ENCODE data around the gene PCDH15. TPM values are rescaled to one million over a fixed set of nuclear protein-coding genes. Genes with fewer than 3 reads are reported as not detected.

The PCDH15 gene
- total RNA-seq, 1 donor from 2014 or later: 0.64 TPM

DNA sequence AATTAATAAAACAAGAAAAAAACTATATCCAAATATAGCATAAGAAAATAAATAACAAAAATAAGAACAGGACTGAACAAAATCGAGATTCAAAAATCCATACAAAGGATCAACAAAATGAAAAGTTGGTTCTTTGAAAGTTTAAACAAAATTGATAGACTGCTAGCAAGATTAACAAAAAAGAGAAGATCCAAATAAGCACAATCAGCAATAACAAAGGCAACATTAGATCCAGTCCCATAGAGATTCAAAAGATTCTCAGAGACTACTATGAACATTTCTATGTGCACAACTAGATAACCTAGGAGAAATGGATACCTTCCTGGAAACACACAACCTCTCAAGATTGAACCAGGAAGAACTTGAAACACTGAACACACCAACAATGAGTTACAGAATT, 534.6 kb downstream of the PCDH15 start:
- Mint-ChIP-seq H3K9me3 (ENCODE audit: unreplicated experiment) (no peaks in the 10 kb centered on the region), H3K27me3 (ENCODE audit: unreplicated experiment) (no peaks in the 10 kb centered on the region), H3K4me1 (ENCODE audit: low read depth, unreplicated experiment) (no peaks in the 10 kb centered on the region), H3K27ac (ENCODE audit: unreplicated experiment) (no peak overlapping the region), H3K36me3 (ENCODE audit: unreplicated experiment) (no peaks in the 10 kb centered on the region), H3K4me3 (ENCODE audit: unreplicated experiment) (no peak overlapping the region)
- DNase-seq: no peak
- TF ChIP-seq, protein P1, sequence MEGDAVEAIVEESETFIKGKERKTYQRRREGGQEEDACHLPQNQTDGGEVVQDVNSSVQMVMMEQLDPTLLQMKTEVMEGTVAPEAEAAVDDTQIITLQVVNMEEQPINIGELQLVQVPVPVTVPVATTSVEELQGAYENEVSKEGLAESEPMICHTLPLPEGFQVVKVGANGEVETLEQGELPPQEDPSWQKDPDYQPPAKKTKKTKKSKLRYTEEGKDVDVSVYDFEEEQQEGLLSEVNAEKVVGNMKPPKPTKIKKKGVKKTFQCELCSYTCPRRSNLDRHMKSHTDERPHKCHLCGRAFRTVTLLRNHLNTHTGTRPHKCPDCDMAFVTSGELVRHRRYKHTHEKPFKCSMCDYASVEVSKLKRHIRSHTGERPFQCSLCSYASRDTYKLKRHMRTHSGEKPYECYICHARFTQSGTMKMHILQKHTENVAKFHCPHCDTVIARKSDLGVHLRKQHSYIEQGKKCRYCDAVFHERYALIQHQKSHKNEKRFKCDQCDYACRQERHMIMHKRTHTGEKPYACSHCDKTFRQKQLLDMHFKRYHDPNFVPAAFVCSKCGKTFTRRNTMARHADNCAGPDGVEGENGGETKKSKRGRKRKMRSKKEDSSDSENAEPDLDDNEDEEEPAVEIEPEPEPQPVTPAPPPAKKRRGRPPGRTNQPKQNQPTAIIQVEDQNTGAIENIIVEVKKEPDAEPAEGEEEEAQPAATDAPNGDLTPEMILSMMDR (IDR thresholded peaks at IDR 0.05; ENCODE audit: partially characterized antibody, unreplicated experiment): no peak

DNA sequence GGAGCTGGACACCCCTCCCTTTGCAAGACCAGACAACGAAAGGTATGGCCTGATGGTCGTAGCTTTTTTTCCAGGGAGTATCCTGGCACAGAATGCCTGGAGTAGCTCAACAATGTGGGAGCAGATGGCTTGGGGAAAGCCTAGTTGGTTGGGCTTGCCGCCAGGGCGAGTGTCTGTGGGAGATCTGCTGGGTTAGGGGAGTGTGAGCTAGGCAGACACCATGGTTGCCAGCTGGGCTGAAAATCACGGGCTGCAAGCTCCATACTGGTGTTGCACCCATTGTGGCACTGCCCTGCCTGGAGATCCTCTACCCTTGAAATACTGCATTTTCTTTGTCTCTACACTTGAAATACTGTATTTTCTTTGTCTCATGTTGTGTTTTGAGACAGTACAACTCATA, 538.3 kb downstream of the PCDH15 start:
- Mint-ChIP-seq H3K27me3 (ENCODE audit: unreplicated experiment) (no peaks in the 10 kb centered on the region), H3K36me3 (ENCODE audit: unreplicated experiment) (no peaks in the 10 kb centered on the region), H3K27ac (ENCODE audit: unreplicated experiment) (no peak overlapping the region), H3K9me3 (ENCODE audit: unreplicated experiment) (no peaks in the 10 kb centered on the region), H3K4me3 (ENCODE audit: unreplicated experiment) (no peak overlapping the region), H3K4me1 (ENCODE audit: low read depth, unreplicated experiment) (no peaks in the 10 kb centered on the region)
- no peak for DNase-seq
- TF ChIP-seq, protein P1 (IDR thresholded peaks at IDR 0.05; ENCODE audit: partially characterized antibody, unreplicated experiment): no peak

DNA sequence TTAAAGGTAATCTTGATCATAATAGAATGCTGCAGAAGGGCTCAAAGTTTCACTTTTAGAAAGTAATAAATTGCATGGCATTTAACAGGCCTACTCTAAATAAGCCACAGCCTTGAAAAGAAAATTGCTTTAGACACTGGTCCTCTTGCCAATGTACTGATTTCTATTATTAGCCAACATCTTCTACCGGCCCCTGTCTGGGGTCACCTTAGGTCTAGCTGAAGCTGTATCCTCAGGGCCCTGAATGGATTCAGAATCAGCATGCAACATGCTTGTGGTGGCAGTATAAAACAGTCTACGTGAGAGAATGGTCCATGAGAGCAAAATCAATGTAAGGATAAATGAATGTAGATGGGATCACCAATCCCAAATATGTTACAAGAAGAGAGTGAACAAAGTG, 541.9 kb downstream of the PCDH15 start:
- Mint-ChIP-seq H3K27ac (ENCODE audit: unreplicated experiment) (no peak overlapping the region), H3K9me3 (ENCODE audit: unreplicated experiment) (no peaks in the 10 kb centered on the region), H3K36me3 (ENCODE audit: unreplicated experiment) (no peaks in the 10 kb centered on the region), H3K4me3 (ENCODE audit: unreplicated experiment) (no peak overlapping the region), H3K4me1 (ENCODE audit: low read depth, unreplicated experiment) (no peaks in the 10 kb centered on the region), H3K27me3 (ENCODE audit: unreplicated experiment) (no peaks in the 10 kb centered on the region)
- no peak for DNase-seq
- TF ChIP-seq, protein P1 (IDR thresholded peaks at IDR 0.05; ENCODE audit: partially characterized antibody, unreplicated experiment): no peak

DNA sequence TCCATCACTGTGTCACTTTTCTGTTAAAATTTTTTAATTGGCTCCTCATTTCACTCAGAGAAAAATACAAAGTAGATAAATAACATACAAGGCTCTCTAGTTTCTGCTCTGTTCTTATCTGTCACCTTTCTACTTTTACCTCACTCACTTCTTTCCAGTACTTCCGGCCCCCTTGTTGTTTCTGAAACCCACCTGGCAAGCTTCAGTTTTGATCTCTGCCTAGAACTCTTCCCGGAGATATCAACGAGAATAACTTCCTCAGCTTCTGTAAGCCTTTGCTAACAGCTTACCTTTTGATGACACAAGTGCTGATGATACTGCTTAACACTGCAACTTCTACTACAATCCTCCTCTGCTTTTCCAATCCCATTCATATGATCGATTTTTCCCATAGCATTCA, 566.2 kb downstream of the PCDH15 start:
- no peak overlapping the region for H3K4me3 Mint-ChIP-seq (ENCODE audit: unreplicated experiment)
- H3K27ac Mint-ChIP-seq (ENCODE audit: unreplicated experiment): no peak overlapping the region
- no peaks in the 10 kb centered on the region for H3K27me3 Mint-ChIP-seq (ENCODE audit: unreplicated experiment)
- H3K36me3 Mint-ChIP-seq (ENCODE audit: unreplicated experiment): peaks cover 7% of the 10 kb centered on the region
- H3K4me1 Mint-ChIP-seq (ENCODE audit: low read depth, unreplicated experiment): no peaks in the 10 kb centered on the region
- TF ChIP-seq, protein P1 (IDR thresholded peaks at IDR 0.05; ENCODE audit: partially characterized antibody, unreplicated experiment): no peak
- DNase-seq: no peak
- no peaks in the 10 kb centered on the region for H3K9me3 Mint-ChIP-seq (ENCODE audit: unreplicated experiment)

DNA sequence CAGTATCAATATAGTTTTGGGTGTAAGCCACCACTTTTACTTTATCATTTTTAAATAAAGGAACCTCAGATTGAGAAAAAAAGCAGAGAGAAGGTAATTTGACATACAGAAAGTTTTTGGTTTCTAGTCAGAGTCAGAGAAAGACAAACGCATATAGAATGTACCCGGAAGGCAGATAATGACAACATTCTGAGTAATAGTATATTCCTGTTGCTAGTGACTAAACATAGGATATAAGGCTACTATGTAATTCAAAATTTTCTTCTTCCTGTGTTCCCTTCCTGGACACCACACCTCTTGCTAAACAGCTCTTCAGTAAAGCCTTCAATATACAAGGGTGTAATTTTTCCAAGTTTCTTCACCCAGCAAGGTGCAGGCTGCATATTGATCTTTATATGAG, 597.6 kb downstream of the PCDH15 start:
- TF ChIP-seq, protein P1 (IDR thresholded peaks at IDR 0.05; ENCODE audit: partially characterized antibody, unreplicated experiment): no peak
- H3K4me3 Mint-ChIP-seq (ENCODE audit: unreplicated experiment): no peak overlapping the region
- no peak overlapping the region for H3K27ac Mint-ChIP-seq (ENCODE audit: unreplicated experiment)
- DNase-seq: no peak
- H3K4me1 Mint-ChIP-seq (ENCODE audit: low read depth, unreplicated experiment): no peaks in the 10 kb centered on the region
- H3K27me3 Mint-ChIP-seq (ENCODE audit: unreplicated experiment): no peaks in the 10 kb centered on the region
- H3K36me3 Mint-ChIP-seq (ENCODE audit: unreplicated experiment): no peaks in the 10 kb centered on the region
- H3K9me3 Mint-ChIP-seq (ENCODE audit: unreplicated experiment): no peaks in the 10 kb centered on the region
